GM18505 (cell line): Measurements from ENCODE around the gene CRIM1.

Source experiments
- ATAC-seq: cut with Tn5 transposase; IDR thresholded peaks from one replicate; pipeline ENCODE4 v1.9.1; 2021; ENCODE audit not compliant: unreplicated experiment
- POLR2A ChIP-seq: IDR thresholded peaks from 4 replicates; pipeline ENCODE4 v1.6.1; 2011; ENCODE audit warnings: borderline replicate concordance; ENCODE audit not compliant: insufficient read depth, insufficient read length; ENCODE audit errors: extremely low read depth

The CRIM1 gene

DNA sequence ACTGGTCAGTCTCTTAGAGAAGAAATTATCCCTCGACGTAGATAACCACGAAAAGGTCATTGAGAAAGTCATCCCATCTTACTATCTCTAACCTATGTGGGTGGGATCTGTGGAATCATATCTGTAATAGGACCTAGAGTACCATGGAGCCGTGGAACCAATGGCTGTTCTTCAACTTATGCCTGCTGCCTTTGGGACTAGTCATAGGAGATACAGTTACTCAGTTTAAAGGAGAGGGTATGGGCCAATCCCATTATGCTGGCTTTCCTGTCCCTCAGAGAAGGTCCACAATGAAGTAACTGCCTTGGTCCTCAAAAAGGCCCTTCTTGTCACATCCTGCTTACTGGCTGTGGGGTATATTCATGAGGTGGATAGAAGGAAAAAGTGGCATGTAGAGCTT is 164.9 kb downstream of the CRIM1 start:
- no peak for TF ChIP-seq POLR2A
- no peak for ATAC-seq

DNA sequence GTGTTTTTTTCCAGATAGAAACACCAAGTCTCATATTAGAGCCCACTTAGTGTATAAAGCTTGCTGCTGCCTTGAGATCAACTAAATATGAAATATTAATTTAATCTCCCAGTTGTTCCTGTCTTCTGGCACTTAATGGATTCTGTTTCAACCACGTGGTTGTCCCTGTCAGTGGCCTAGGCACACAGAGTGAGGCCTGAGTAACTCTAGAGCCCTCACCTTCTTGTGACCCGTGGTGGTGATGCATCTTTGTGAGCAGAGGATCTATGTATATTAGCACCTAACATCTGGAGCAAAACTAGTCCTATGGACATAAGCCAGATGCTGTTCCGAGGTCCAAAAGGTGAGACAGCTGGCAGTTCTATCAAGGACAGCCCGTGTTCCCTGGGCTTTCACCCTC is 167.6 kb downstream of the CRIM1 start:
- ATAC-seq = no peak
- no peak for TF ChIP-seq POLR2A

DNA sequence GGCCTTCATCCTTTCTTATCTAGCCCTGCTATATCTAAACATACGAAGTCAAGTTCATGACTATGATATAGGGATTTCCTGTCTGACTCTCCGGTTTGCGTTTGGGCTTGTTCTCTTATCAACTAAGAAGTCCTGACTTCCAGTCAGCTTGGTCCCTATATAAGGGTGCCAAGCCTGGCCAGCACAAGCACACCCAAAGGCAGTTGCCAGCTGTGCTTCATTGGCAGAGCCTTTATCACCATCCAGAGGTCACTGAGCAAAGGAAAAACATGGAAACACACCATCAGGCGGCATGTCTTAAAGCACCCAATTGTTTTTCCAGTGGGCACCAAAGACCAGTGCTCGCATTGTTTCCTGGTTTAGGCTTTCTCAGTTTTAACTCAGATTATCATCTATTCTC is 169.7 kb downstream of the CRIM1 start:
- TF ChIP-seq POLR2A = no peak
- ATAC-seq = no peak

DNA sequence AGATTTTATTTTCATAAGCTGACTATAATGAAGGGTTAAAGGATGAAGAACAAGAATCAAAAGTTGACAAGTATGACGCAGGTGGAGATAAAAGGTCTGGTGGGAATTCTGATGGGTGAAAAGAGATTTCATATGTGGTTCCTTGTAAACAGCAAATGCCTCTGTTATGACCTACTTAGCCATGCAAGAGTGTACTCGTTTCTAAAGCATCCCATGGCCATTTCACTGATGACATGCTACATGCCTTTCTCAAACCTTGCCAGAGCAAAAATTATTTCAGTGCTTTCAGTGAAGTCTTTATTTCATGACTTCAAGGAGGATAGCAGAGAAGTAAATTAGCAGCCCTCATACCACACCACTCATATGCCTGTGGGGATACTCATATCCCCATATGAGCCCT is 170.6 kb downstream of the CRIM1 start:
- TF ChIP-seq POLR2A = no peak
- no peak for ATAC-seq

DNA sequence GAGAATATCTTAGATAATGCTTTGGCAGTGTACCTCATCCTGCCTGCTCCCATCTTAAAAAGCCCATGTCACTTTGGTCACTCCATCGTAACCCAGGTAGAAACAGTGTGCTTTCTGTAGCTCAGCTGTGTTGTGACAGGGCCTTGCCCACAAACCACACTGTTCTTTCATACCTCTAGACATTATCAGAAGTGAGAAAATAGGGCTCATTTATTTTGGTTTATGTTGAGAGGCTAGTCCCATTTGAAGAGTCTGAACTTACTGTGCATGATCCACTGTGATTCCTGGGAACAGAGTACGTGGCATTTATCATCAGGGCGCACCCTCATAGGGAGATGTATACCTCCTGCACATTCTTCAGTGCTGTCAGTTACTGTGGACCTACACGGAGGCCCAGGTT is 172.7 kb downstream of the CRIM1 start:
- ATAC-seq = peak; percentile 49
- no peak for TF ChIP-seq POLR2A

DNA sequence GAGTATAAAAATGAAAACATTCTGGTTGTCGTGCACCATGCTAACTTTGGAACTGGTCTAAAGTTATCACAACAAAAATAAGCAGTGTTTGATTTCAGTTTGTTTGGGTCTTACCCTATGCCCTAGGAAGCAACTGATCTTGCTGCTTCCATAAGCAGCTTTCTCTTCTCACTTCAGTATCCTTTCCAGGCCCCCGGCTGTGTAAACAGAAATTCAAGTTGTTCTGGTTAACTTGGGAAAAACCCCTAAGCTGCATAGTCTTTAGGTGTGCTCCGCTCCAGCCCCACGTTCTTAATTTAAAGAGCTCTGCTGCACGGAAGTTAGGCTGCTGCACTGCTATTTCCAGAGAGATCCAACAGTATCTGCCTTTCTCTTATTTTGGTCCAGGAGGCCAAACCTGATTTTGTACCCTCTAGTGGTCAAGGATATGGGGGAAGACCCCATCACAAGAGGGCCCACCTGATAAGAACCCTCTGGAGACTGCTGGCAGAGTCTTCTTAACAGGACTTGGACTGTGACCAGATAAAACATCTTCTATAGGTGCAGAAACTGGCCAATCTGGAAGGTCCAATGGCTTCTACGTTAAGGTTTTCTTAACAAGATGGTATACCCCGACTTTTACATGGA is 173.3 kb downstream of the CRIM1 start:
- no peak for TF ChIP-seq POLR2A
- ATAC-seq = no peak

DNA sequence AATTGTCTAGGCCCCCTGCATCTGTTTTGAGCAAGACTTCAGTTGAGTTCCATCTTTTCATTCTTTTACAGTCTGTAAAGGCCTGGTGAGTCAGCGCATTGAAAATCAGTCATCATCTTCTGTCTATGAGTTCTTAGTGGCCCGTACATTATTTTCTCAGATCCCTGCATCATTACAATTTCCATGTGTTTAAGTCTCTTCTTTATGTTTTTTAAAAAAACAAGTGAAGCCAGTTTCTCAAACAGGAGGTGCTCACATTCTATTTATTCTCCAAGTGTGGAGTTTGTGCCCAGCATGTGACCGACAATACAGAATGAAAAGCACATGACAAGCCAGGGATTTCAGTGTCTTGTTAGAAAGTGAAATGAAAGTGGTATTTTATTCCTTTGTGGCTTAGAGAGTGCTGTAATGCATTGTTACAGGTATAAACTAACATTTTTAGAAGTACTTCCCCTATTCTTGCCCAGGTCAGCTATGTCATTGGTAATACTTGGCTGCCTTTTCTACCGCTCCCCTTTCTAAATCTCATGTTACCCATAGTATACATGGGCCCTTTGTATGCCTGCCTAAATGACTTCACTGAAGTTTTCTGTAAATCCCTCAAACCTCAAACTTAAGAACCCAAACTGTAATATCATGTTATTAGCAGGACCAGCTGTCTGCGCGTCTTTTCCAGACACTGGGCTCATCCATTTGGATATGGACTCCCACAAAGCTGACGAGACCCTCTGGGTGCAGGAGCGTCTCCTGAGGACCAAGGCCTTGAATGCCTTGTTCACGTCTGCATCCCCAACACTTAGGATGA is 174.8 kb downstream of the CRIM1 start:
- TF ChIP-seq POLR2A = no peak
- peak; percentile 90 for ATAC-seq

DNA sequence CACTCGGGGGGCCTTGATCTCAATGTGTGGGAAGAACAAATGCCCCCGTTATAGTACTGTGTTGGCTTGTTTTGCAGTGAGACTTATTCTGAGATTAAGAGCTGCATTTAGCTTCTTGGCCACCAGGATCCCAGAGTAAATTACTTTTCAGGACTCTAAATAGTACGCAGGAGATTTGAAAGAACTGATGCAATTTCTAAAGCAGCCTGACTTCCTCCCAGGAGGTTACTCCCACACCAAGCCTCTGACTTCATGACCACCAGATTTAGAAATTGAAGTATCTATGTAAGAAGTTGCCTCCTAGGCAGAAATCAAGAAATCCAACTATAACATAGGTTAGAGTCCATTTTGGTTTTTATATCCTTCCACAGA is 175.4 kb downstream of the CRIM1 start:
- ATAC-seq = peak; percentile 13
- no peak for TF ChIP-seq POLR2A

DNA sequence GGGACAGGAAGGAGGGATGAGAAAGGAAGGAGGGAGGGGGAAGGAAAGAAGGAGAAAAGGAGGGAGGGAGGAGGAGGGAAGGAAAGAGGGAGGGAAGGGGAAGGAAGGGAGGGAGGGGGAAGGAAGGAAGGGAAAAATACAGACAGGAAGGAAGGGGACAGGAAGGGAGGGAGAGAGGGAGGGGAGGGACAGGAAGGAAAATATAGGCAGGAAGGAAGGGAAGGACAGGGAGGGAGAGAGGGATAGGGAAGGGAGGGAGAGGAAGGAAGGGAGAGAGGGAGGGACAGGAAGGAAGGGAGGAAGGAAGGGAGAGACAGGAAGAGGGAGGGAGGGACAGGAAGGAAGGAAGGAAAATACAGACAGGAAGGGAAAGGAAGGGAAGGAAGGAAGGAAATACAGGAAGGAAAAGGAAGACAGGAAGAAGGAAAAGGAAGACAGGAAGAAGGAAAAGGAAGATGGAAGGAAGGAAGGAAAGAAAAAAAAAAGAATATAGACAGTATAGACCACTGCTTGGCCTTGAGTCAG is 178.8 kb downstream of the CRIM1 start:
- no peak for TF ChIP-seq POLR2A
- no peak for ATAC-seq

DNA sequence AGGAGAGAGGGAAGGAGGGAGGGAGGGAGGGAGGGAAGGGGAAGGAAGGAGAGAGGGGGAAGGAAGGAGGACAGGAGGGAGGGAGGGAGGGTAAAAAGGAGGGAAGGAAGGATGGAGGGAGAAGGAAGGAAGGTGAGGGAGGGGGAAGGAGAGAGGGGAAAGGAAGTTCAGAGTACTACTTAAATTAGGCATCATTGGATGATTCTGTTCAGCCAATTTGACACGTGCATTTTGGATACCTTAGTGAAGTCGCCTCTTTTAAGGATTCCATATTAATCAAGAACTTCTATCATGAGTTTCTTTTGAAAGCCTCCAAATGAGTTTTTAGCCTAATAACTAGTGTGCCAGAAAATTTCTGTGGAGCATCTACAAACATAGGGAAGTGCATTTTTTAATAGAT is 179.5 kb downstream of the CRIM1 start:
- ATAC-seq = no peak
- TF ChIP-seq POLR2A = no peak

DNA sequence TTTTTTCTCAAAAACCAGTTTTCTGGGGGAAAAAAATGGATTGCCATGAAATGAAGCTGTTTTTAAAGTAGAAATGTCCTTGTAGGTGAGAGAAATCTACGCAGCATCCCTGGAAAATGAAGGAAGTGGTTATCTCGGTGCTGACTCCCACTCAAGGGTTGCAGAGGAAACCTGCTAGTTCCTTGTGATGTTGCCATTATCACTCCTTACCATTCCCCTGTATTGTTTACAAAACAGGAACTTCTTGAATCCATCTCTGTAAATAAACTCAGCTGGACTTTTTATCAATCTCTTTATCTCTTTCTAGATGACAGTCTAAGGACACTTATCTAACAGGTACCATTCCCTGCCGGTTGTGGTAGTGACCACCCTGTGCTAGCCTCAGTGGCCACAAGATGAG is 181.2 kb downstream of the CRIM1 start:
- TF ChIP-seq POLR2A = no peak
- no peak for ATAC-seq

DNA sequence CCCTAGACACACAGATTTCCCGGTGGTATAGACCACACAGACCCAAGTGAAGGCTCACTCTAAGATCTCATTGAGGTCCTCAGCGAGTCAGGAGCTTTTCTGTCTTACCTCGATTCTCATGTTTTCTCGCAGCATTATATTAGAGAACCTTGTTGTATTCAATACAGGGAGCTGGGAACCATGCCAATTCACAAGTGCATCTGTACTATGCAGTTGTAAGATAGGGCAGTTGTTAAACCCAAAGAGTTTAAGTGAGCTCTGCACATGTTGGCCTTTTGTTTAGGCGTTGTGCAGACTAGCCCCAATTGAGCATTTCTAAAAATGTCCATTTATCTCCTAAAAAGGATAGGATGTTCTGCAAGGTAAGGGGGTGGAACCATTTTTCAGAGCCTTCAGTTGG is 182.8 kb downstream of the CRIM1 start:
- no peak for TF ChIP-seq POLR2A
- ATAC-seq = no peak

DNA sequence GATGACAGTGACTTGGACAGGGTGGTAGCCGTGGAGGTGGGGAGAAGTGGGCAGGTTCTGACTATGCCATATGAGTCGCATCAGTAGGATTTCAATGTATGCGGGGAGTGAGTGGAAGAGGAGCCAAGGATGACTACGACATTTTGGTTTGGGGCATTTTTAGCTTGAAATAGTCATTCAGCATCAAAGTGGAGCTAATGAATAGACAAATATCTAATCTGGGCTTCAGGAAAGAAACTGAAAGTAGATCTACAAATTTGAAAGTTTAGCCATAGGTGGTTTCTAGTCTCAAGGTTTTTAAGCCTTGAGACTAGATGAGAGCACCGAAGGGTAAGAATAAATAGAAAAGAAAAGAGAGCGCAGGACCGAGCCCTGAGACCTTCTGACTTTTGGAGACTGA is 184.1 kb downstream of the CRIM1 start:
- ATAC-seq = peak; percentile 57
- no peak for TF ChIP-seq POLR2A
